HepG2 (cell line): ENCODE measurements around the gene FRMD4A. TPM values are rescaled to one million over a fixed set of nuclear protein-coding genes. Genes with fewer than 3 reads are reported as not detected.

ENCODE experiments used
- ATAC-seq: fragments of 200-7000 bp; cut with Tn5 transposase; 3 replicates; pipeline ENCODE4 v1.9.1; 2020; ENCODE audit warnings: mild to moderate bottlenecking, moderate library complexity
- BruUV-seq: library from RNA; stranded (reverse); fragments of 400-500 nt; replicated peaks from 2 replicates; lab custom pipeline; 2021; lab: Mats Ljungman, UMichigan
- CTCF ChIA-PET: fragments of 300-600 bp; formaldehyde crosslinking; extraction: SDS; loops from one replicate; lab custom pipeline; 2021; ENCODE audit warnings: low total read pairs, inconsistent platforms, low intra/inter-chr PET ratio; lab: Yijun Ruan, JAX
- POLR2A ChIA-PET: fragments of 350-600 bp; sonication (Branson Sonifier 250); formaldehyde crosslinking; loops from one replicate; lab custom pipeline; 2020; ENCODE audit warnings: antibody characterized with exemption, inconsistent platforms; lab: Yijun Ruan, JAX
- DNase-seq: peaks from one replicate; pipeline ENCODE4 v3.0.0-alpha.2; 2015; ENCODE audit warnings: low spot score
- FAIRE-seq: peaks from 3 replicates; lab custom pipeline; 2011; peaks lifted over from hg19 to GRCh38; lab: Jason Lieb, UNC
- H2AFZ ChIP-seq: one replicate; pipeline ENCODE4 v1.6.1; 2011; ENCODE audit warnings: low read length, inconsistent platforms
- H3K27ac ChIP-seq: fragments of 300-600 bp; 3 replicates; pipeline ENCODE4 v1.8.0; 2011; ENCODE audit warnings: mixed run types, mild to moderate bottlenecking, mixed read lengths, low read length, inconsistent platforms; ENCODE audit not compliant: insufficient read depth; ENCODE audit errors: extremely low read length
- H3K27me3 ChIP-seq, 2 experiments: fragments of 200-600 bp in 1 of 2; 2 replicates in 1 of 2; 3 replicates in 1 of 2; pipeline versions ENCODE4 v1.6.0 to v1.8.0; 2011; ENCODE audit warnings: low read length in 2 of 2, mild to moderate bottlenecking in 2 of 2, moderate library complexity in 2 of 2, inconsistent platforms in 1 of 2; ENCODE audit not compliant: insufficient read depth in 2 of 2, control insufficient read depth in 1 of 2
- H3K36me3 ChIP-seq, 2 experiments: fragments of 200-600 bp in 1 of 2; replicated peaks in 1 of 2; 2 replicates in 1 of 2; 3 replicates in 1 of 2; pipeline versions ENCODE4 v1.5.1 to v1.8.0; 2011; ENCODE audit warnings: low read length in 2 of 2, inconsistent platforms in 1 of 2; ENCODE audit not compliant: insufficient read depth in 2 of 2, control insufficient read depth in 1 of 2
- H3K4me1 ChIP-seq: 2 replicates; pipeline ENCODE4 v1.5.1; 2012; ENCODE audit warnings: low read length, inconsistent platforms; ENCODE audit not compliant: insufficient read depth
- H3K4me2 ChIP-seq: 2 replicates; pipeline ENCODE4 v1.6.0; 2011; ENCODE audit warnings: low read depth, low read length, inconsistent platforms
- H3K4me3 ChIP-seq, 3 experiments: fragments of 200-600 bp in 1 of 3; sonication (generic), shearing (Covaris generic) in 1 of 3; replicated peaks in 1 of 3; 2 replicates each; pipeline ENCODE4 v1.5.1; 2011 to 2016; ENCODE audit warnings: low read length in 3 of 3, inconsistent platforms in 2 of 3, low read depth in 2 of 3, mild to moderate bottlenecking in 2 of 3, control low read depth in 1 of 3, mixed read lengths in 1 of 3; ENCODE audit not compliant: insufficient read depth in 1 of 3
- H3K79me2 ChIP-seq: one replicate; pipeline ENCODE4 v1.6.1; 2011; ENCODE audit warnings: low read length, inconsistent platforms; ENCODE audit not compliant: insufficient read depth
- H3K9ac ChIP-seq: 2 replicates; pipeline ENCODE4 v1.6.0; 2011; ENCODE audit warnings: mild to moderate bottlenecking, low read depth, low read length, inconsistent platforms; ENCODE audit not compliant: insufficient read depth
- H3K9me3 ChIP-seq: 2 replicates; pipeline ENCODE4 v1.5.1; 2012; ENCODE audit warnings: mild to moderate bottlenecking, low read length
- H4K20me1 ChIP-seq: 2 replicates; pipeline ENCODE4 v1.6.0; 2011; ENCODE audit warnings: inconsistent platforms, mild to moderate bottlenecking, low read length, moderate library complexity; ENCODE audit not compliant: insufficient read depth
- ETV5 ChIP-seq: IDR thresholded peaks from 2 replicates; pipeline ENCODE4 v1.6.1; 2018; ENCODE audit warnings: missing biosample characterization, missing genetic modification reagents, inconsistent platforms, borderline replicate concordance
- HIVEP1 ChIP-seq: sonication (generic); formaldehyde crosslinking; IDR thresholded peaks from 2 replicates; pipeline ENCODE4 v1.4.0; 2020; ENCODE audit warnings: mild to moderate bottlenecking, missing genetic modification reagents
- NCOA5 ChIP-seq: sonication (generic); formaldehyde crosslinking; IDR thresholded peaks from 2 replicates; pipeline ENCODE4 v1.4.0; 2020; ENCODE audit warnings: missing genetic modification reagents
- POLR2A ChIP-seq, 2 experiments: IDR thresholded peaks; 2 replicates each; pipeline ENCODE4 v1.6.1; 2011; ENCODE audit warnings: low read depth in 2 of 2, low read length in 2 of 2, mild to moderate bottlenecking in 1 of 2, moderate library complexity in 1 of 2; ENCODE audit not compliant: insufficient read depth in 1 of 2
- SNRNP70 ChIP-seq: fragments of 200-400 bp; formaldehyde crosslinking; IDR thresholded peaks from 2 replicates; pipeline ENCODE4 v1.6.1; 2017; ENCODE audit warnings: mild to moderate bottlenecking, low read depth, low read length, moderate library complexity
- SP2 ChIP-seq: sonication (generic); formaldehyde crosslinking; IDR thresholded peaks from 2 replicates; pipeline ENCODE4 v1.5.1; 2020; ENCODE audit warnings: mild to moderate bottlenecking, missing genetic modification reagents
- U2AF2 ChIP-seq: fragments of 200-400 bp; formaldehyde crosslinking; IDR thresholded peaks from 2 replicates; pipeline ENCODE4 v1.6.1; 2017; ENCODE audit warnings: low read depth, mild to moderate bottlenecking, low read length
- ZSCAN29 ChIP-seq: sonication (generic); formaldehyde crosslinking; conservative IDR thresholded peaks from 2 replicates; pipeline ENCODE4 v1.4.0; 2020; ENCODE audit warnings: mild to moderate bottlenecking, missing genetic modification reagents
- WGBS: methylation state at CpG from one replicate; pipeline ENCODE4 v1.1.6; 2017; ENCODE audit warnings: low lambda C conversion rate; 5-methylcytosine and 5-hydroxymethylcytosine counted together
- in situ Hi-C: cut with HindIII; loops from 2 replicates; pipeline ENCODE4 v1.10.0; 2017; ENCODE audit warnings: low pct_unique_long_range_greater_than_20kb; ENCODE audit not compliant: extremely low pct_ligation_motif_present
- intact Hi-C: fragments of 100-400 bp; cut with micrococcal nuclease; formaldehyde crosslinking; loops from one replicate; pipeline ENCODE4 v1.10.0; 2022; ENCODE audit not compliant: unreplicated experiment
- polyA plus RNA-seq, 8 experiments: library from polyadenylated mRNA; depleted of rRNA in 3 of 8; stranded (reverse) in 7 of 8; unstranded in 1 of 8; fragments of >200 nt; fragmentation: Illumina TruSeq in 4 of 8; extraction: Trizol in 4 of 8; gene quantifications; 2 replicates each; pipeline versions ENCODE4 v1.2.1 to v1.2.3, GENCODE V29; 2011 to 2016; ENCODE audit warnings: low read depth in 4 of 8, missing spikeins in 1 of 8, mixed read lengths in 1 of 8; ENCODE audit not compliant: insufficient read depth in 1 of 8
- total RNA-seq, 5 experiments: library from RNA; depleted of rRNA; stranded (reverse); fragments of >200 nt; fragmentation: Illumina TruSeq; extraction: Trizol; gene quantifications; 2 replicates each; pipeline ENCODE4 v1.2.3, GENCODE V29; 2016; ENCODE audit warnings: low read depth in 1 of 5
- TF ChIP-seq, protein P1 (sequence below): fragments of 450-650 bp; IDR thresholded peaks from 2 replicates; pipeline ENCODE4 v1.6.1; 2016
- TF ChIP-seq, protein P2 (sequence below): sonication (generic); formaldehyde crosslinking; IDR thresholded peaks from 2 replicates; pipeline ENCODE4 v1.5.0; 2020; ENCODE audit warnings: mild to moderate bottlenecking, missing genetic modification reagents

Gene FRMD4A
- total and polyA plus RNA-seq, 2 of the 13 experiments (the other 11 are each of a cell fraction or from before 2014, with no cell fraction given): 0.09 to 0.26 TPM

DNA sequence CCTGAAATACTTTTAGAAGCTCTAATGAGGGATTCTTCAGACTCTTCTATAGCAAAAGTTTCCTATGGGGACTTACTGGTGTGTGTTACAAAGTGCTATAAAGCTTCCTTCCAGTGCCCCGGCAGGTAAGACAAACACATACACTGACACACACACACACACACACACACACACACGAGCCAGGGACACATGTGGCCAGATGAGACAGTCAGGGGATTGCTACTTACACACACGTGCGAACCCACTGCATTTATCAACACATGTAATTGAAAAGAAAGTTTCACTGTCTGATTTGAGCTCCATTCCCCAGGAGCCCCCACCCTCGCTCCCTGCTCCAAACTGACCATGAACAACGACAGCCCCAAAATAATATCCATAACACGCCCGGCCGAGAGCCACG lies 624.1 kb downstream of the FRMD4A start:
- CTCF ChIA-PET: no interaction called here
- FAIRE-seq (no peak), DNase-seq (no peak), ATAC-seq (no peak)
- Histone ChIP-seq H4K20me1 (no peaks in the 10 kb centered on the region), H2AFZ (no peak overlapping the region), H3K27ac (no peak overlapping the region), H3K4me2 (peak overlapping the region; percentile 75), H3K79me2 (no peaks in the 10 kb centered on the region), H3K4me1 (peaks cover 30% of the 10 kb centered on the region), H3K36me3 (no peaks in the 10 kb centered on the region), H3K4me3 (peak overlapping the region; percentile 51 to 68 (median 52); a peak in 5 of 6 replicates), H3K9ac (no peak overlapping the region), H3K9me3 (no peaks in the 10 kb centered on the region), H3K27me3 (peaks cover 0 to 37% of the 10 kb centered on the region in 2 experiments; a peak in 4 of 5 replicates)
- in situ Hi-C loops: no loop called here
- TF ChIP-seq, protein P1, sequence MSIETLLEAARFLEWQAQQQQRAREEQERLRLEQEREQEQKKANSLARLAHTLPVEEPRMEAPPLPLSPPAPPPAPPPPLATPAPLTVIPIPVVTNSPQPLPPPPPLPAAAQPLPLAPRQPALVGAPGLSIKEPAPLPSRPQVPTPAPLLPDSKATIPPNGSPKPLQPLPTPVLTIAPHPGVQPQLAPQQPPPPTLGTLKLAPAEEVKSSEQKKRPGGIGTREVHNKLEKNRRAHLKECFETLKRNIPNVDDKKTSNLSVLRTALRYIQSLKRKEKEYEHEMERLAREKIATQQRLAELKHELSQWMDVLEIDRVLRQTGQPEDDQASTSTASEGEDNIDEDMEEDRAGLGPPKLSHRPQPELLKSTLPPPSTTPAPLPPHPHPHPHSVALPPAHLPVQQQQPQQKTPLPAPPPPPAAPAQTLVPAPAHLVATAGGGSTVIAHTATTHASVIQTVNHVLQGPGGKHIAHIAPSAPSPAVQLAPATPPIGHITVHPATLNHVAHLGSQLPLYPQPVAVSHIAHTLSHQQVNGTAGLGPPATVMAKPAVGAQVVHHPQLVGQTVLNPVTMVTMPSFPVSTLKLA: peak; percentile 83
- no peak for TF ChIP-seq NCOA5 (CRISPR knock-in tag)
- POLR2A ChIA-PET: no interaction called here
- intact Hi-C loops: loop anchor here (5.0 kb wide), 1 partner anchor 61 kb away; no protein-coding TSS in a partner anchor
- no TSS peak for BruUV-seq
- 6% methylated on average over 9 of the region's 10 CpGs for WGBS

DNA sequence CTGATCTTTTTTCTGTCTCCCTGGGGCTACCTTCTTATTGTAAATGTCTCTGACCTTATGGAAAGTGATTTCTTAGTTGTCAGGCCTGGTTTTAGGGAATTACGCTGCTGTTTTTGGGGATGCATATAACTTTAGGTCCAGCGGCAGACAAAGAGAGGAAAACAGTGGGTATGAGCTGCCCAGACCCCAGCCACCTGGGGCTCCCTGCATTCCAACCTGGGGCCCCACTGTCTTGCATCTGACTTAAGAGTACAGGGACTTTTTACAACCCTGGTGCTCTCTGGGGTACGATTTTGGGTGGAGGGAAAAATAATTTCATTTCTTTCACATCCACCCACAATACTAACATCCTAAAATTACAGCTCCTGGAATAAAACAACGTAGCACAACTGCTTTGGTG lies 624.5 kb downstream of the FRMD4A start:
- Histone ChIP-seq H3K9ac (no peak overlapping the region), H3K4me1 (peaks cover 30% of the 10 kb centered on the region), H2AFZ (no peak overlapping the region), H3K27me3 (peaks cover 0 to 37% of the 10 kb centered on the region in 2 experiments; a peak in 4 of 5 replicates), H3K4me3 (no peak overlapping the region), H3K79me2 (no peaks in the 10 kb centered on the region), H3K9me3 (no peaks in the 10 kb centered on the region), H3K27ac (no peak overlapping the region), H3K36me3 (no peaks in the 10 kb centered on the region), H4K20me1 (no peaks in the 10 kb centered on the region), H3K4me2 (peak overlapping the region; percentile 75; the same call in 1 of the 2 replicates)
- intact Hi-C loops (loop anchor here (5.0 kb wide), 1 partner anchor 61 kb away; no protein-coding TSS in a partner anchor), in situ Hi-C loops (no loop called here)
- no peak for DNase-seq
- 63% methylated on average over 4 of the region's 4 CpGs for WGBS
- no peak for FAIRE-seq
- ATAC-seq: no peak
- POLR2A ChIA-PET: no interaction called here
- CTCF ChIA-PET: no interaction called here
- BruUV-seq: no TSS peak
- TF ChIP-seq SP2 (CRISPR knock-in tag): no peak
- no peak for TF ChIP-seq ETV5 (CRISPR knock-in tag)
- TF ChIP-seq U2AF2: no peak
- TF ChIP-seq, protein P2, sequence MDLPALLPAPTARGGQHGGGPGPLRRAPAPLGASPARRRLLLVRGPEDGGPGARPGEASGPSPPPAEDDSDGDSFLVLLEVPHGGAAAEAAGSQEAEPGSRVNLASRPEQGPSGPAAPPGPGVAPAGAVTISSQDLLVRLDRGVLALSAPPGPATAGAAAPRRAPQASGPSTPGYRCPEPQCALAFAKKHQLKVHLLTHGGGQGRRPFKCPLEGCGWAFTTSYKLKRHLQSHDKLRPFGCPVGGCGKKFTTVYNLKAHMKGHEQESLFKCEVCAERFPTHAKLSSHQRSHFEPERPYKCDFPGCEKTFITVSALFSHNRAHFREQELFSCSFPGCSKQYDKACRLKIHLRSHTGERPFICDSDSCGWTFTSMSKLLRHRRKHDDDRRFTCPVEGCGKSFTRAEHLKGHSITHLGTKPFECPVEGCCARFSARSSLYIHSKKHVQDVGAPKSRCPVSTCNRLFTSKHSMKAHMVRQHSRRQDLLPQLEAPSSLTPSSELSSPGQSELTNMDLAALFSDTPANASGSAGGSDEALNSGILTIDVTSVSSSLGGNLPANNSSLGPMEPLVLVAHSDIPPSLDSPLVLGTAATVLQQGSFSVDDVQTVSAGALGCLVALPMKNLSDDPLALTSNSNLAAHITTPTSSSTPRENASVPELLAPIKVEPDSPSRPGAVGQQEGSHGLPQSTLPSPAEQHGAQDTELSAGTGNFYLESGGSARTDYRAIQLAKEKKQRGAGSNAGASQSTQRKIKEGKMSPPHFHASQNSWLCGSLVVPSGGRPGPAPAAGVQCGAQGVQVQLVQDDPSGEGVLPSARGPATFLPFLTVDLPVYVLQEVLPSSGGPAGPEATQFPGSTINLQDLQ (CRISPR knock-in tag): no peak
- no peak for TF ChIP-seq SNRNP70
- TF ChIP-seq HIVEP1: no peak
- no peak for TF ChIP-seq ZSCAN29 (CRISPR knock-in tag)
- no peak for TF ChIP-seq POLR2A (IDR thresholded peaks at IDR 0.05; ENCODE audit: insufficient read depth in 1 of 2, low read depth in 2 of 2, low read length in 2 of 2)
